ENCODE results near the gene FAM228A.
"Not testable (repeated sequence)": the region's sequence is repeated elsewhere in the genome, so short reads cannot be mapped to it uniquely, and the experiment has no call there.

The FAM228A gene

DNA sequence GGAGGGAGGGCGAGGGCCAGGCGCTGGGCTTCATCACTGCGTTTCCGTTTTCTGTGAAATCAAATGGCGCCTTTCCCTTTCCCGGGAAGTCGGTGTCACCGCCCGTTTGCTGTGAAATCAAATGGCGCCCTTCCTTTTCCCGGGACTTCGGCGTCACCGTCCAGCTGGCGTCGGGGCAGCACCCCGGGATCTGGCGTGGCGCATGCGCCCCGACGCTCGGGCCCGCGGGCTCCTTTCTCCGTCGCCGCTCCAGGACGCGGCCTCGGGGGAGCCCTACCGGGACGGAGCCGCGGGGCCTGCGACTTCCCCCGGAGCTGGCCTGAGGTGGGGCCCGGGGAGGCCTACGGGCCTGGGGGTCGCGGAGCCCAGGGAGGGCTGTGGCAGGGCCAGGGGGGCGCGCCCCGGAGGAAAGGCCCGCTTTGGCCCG is at the start of gene FAM228A:
Gene FAM228A, plus strand, starts transcription at position 203 of the 427 bp plus-strand sequence. CDS start 428 bp downstream, outside the sequence.
- DNase-seq (ENCODE audit: low read depth in 2 of 2) = no peak

DNA sequence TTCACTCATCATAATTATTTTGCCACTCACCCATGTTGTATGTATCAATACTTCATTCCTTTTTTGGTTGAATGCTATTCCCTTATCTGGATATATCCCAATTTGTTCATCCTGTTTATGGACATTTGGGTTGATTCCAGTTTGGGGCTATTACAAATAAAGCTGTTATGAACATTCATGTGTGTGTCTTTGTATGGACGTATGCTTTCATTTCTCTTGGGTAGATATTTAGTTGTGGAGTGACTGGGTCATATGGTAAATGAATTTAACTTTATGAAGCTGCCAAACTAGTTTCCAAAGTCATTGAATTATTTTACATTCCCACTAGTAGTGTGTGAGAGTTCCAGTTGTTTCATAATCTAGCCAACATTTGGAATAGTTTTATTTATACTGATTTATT is 48.9 kb upstream of the FAM228A start:
- no peak for DNase-seq (ENCODE audit: low read depth in 2 of 2)

DNA sequence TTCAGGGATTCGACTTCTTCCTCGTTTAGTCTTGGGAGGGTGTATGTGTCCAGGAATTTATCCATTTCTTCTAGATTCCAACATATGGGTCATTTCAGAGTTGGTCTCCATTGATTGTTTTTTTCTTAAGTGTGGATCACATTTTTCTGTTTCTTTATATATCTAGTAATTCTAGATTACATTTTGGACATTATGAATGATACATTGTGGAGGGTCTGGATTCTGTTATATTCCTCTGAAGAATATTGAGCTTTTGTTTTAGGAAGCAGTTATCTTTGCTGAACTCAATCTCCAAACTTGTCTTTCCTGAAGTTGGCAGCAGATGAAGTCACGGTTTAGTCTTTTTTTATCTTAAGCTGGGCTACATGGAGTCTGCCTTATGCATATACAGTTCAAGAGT is 42.3 kb upstream of the FAM228A start:
- DNase-seq (ENCODE audit: low read depth in 2 of 2) = no peak

DNA sequence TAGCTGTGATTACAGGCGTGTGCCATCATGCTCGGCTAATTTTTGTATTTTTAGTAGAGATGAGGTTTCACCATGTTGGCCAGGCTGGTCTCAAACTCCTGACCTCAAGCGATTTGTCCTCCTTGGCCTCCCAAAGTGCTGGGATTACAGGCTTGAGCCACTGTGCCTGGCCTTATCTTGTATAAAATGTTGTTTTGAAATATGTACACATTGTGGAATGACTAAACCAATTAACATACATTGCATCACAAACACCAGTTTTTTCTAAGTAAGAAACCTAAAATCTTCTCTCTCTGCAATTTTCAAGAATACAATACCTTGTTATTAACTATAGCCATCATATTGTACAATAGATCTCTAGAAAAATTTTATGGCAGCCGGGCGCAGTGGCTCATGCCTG is 34.5 kb upstream of the FAM228A start:
- not testable (repeated sequence) for DNase-seq (ENCODE audit: low read depth in 2 of 2)

DNA sequence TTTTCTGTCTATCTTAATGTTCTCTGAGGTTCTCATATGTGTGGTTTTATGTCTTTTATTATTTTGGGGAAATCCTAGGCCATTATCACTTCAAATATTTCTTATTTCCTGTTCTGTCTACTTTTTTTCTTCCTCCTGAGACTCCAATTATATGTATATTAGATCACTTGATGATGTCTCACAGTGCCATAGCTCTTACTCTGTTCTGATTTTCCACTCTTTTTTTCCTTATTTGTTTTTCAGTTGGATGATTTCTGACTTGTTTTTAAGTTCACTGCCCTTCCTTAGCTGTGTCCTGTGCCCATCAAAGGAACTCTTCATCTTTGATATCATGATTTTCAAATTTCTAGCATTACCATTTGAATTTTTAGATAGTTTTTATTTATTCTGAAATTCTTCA is 27.5 kb upstream of the FAM228A start:
- no peak for DNase-seq (ENCODE audit: low read depth in 2 of 2)

DNA sequence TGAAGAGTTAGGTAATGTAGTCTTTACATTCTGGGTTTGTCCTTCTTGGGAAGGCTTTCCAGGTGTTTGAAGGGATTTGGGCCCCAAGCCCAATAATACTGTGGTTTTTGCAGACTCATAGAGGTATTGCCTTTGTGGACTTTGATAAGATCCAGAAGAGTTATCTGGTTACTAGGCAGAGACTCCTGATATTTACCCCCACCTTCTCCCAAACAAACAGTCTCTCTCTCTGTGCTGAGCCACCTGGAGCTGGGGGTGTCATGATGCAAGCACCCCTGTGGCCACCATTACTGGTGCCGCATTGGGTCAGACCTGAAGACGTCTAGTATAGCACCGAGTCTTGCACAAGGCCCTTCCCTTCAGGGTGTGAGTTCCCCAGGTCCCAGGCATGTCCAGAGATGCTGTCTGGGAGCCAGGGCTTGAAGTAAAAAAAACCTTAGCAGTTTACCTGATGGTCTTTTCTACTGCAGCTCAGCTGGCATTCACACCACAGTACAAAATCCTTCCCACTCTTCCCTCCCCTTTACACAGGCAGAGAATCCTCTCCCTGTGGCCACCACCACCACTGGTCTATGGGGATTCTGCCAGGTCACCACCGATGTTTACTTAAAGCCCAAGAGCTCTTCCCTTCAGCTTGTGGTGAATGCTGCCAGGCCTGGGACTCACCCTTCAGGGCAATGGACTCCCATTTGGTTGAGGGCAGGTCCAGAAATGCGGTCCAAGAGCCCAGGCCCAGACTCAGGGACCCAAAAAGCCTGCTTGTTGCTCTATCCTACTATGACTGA is 22.2 kb upstream of the FAM228A start:
- no peak for DNase-seq (ENCODE audit: low read depth in 2 of 2)

DNA sequence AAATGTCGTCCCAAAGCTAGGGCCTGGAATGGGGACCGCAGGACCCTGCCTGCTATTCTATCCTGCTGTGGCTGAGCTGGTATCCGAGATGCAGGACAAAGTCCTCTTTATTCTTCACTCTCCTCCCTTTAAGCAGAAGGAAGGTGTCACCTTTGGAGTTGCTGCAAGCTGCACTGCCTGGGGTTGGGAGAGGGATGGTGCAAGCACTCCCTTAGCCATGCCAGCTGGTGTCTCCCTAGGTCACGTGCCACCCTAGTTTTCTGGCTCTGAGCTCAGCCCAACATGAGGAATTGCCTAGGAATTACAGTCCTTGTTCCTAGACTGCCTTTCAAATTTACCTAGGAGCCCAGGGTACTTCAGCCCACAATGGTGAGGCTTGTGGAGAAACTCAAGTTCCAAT is 21.4 kb upstream of the FAM228A start:
- no peak for DNase-seq (ENCODE audit: low read depth in 2 of 2)

DNA sequence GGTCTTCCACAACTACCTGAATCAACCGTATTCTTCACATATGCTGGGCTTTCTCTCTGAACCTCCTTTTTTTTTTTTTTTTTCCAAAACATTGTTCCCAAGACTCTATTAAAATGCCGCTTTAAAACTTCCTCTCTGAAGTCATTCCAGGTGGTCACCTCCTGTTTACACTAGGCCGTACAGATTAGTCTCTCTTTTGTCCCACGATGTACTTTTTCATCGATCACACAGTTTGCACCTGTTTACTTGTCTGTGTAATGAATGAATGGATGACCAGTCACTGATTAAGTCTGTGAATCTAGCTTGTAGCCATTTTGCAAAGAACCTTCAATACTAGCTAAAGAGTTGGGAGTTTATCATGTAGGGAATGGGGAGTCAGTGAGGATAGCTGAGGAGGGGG is 16.7 kb upstream of the FAM228A start:
- no peak for DNase-seq (ENCODE audit: low read depth in 2 of 2)

DNA sequence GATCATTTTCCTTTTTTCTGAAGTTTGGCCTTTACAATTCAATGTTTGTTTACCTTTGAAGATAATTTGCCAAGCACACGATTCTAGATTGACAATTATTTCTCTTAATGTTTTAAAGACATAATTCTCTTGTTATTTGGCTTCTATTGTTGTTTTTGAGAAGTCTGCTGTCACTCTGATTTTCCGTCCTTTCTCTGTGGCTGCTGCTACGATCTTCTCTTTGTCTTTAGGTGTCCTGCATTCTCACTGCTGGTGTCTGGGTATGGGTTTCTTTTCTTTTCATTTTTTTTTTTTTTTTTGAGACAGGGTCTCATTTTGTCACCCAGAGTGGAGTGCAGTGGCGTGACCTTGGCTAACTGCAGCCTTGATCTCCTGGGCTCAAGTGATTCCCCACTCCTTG is 15.1 kb upstream of the FAM228A start:
- DNase-seq (ENCODE audit: low read depth in 2 of 2) = no peak

DNA sequence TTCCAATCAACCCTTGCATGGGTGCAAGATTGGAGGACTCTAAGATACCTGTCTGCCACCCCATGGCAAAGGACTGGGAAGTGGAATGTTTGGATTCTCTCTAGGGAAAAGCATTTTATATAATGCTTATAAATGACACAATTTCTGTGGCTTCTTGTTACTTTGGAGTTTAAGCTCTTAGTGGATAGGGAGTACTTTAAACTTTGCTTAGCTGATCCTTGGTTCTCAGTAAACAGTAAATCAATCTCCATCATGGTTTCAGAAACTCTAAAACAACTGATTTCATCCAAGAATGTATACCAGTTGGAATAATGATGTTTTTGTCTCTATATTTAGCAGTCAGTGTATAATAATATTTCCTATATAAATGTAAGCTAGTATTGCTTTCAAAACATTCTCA is 14.1 kb upstream of the FAM228A start:
- DNase-seq (ENCODE audit: low read depth in 2 of 2) = no peak

DNA sequence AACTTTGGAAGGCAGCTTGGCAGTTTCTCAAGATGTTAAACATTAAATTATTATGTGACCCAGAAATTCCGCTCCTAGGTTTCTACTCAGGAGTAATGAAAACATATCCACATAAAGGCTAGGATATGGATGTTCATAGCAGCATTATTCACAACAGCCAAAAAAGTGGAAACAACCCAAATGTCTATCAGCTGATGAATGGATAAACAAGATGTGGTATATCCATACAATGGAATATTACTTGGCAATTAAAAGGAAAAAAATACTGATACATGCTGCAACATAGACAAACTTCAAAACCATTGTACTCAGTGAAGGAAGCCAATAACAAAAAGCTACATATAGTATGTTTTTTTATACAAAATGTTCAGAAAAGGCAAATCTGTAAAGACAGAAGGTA is 12.4 kb upstream of the FAM228A start:
- no peak for DNase-seq (ENCODE audit: low read depth in 2 of 2)

DNA sequence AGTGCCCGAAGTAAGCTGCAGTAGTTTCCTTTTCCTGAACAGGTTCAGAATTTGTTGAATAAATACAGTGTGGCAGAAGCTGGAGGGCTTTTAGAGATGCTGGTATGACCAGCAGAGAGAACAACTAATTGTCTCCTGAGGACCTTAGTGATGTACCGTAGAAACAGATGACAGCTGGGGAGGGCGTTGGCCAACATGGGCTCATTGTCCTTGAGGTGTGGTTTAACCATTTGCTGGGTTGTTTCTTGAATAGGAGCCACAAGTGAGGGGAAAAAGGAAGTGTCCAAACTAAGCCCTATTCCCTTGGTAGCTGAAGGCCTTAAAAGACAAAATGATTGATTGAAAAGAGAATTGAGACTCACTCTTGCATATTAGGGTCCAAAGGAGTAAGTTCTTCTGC is 11.7 kb upstream of the FAM228A start:
- DNase-seq (ENCODE audit: low read depth in 2 of 2) = no peak

DNA sequence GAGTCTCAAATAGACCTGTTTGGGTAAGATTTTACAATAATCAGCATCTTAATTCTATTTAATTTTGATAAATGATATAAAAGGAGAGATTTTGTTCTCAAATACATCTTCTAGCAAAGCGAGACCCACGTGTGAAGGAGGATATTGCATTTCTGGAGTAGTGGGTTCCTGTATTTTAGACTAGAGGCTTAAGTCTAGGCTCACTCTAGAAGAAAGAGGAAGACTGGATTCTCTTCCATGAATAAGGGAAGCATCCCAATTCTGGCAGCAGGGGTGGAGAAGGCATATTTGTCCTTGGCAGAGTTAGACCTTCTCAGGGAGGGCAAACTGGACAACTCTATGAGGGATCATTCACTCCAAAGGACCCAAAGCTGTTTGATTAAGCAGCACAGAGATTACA is 11.3 kb upstream of the FAM228A start:
- no peak for DNase-seq (ENCODE audit: low read depth in 2 of 2)

DNA sequence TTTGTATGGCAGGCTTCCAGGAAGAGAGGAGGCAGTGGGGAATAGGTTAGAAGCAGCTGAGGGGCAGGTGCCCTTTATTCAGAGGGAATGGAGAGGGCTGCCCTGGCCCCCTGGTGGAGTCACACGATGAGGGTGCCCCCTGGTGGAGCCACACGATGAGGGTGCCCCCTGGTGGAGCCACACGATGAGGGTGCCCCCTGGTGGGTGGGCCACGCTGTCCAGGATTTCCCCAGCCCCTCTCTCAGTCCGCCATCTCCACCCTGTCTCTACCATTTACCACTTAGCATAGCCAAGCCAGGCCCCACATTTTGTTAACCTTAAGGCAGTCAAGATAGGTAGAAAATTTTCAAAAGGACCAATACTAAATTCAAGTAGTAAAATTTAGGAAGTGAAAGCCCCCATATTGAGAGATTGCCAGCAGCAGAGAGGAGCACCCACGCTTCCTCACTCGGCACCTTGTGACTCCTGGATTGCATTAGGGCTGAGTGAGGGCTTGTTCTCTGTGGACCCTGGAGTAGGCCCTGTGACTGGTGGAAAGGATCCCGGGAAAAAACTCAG is 10.4 kb upstream of the FAM228A start:
- DNase-seq (ENCODE audit: low read depth in 2 of 2) = peak; percentile 13 to 18

DNA sequence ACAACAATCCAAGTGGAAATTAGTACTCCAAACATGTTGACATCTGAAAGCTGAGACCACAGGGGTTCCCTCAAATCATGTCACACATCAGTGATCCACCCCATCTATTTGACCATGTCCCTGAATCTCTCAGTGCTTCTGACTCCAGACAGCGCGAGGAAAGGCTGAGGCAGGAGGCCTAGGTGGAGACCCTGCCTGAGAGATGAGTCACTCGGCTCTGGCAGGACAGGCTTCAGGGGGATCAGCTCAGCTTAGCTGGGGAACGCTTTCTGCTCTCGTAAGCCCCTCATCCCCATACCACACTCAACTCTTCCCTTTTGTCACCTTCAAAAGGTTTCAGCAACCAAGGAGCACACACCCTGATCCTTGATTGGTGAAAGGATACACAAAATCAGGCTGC is 5.8 kb upstream of the FAM228A start:
- DNase-seq (ENCODE audit: low read depth in 2 of 2) = no peak

DNA sequence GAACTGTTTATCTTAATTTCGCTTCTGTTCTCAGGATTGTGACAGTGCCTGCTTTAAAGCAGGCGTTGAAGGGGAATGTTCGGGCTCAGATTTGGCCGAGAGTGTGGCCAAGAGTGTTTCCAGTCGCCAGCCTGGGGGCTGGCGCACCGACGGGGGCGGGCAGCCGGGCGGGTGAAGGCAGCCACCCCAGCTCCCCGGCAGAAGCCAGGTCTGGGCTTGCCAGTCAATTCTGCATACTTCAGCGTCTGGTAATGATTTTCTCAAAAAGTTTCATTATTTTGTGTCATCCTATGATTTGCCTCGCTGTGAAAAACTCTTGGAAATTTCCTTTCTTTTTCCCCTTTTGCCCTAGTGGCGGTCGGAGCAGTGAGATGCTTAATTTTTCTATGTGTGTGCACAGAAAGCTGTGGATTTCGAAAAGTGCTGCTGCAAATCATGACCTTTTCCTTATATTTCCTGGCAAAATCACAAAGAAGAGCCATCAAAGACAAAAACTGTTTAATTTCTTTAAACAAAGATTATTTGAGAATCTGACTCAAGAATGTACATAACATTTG is 856 bp downstream of the FAM228A start:
- no peak for DNase-seq (ENCODE audit: low read depth in 2 of 2)

DNA sequence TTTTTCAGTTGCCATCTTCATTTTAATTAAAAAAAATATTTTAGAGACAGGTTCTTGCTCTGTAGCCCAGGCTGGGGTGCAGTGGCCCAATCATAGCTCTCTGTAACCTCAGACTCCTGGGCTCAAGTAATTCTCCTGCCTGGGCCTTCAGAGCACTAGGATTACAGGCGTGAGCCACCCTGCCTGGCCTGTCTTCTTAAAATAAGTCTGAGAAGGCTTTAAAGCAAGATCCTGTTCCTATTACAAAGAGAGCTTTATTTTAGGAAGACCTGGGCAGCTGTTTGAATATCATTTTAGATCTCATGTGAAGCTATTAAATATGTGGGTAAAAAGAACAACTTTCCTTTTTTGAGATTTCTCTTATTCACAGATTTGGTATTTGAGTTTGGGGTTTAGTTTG is 1.5 kb downstream of the FAM228A start:
- no peak for DNase-seq (ENCODE audit: low read depth in 2 of 2)

DNA sequence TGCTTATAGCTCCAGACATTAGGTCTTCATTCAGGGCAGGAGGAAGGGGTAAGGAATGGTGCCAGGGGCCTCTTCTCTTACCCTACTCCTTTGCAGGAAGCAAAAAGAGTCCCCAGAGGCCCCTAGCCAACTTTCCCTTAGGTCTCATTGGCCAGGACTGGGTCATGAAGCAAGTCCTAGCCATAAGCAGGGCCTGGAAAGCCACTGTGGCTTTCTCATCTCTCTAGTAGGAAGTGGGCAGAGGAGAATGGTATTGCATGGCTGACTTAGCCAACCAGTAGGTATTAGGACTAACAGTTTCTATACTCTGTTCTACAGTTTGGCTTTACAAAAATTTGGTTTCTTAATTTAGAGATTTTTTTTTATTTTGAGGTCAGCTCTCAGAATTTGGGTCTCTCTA is 4.8 kb downstream of the FAM228A start:
- DNase-seq (ENCODE audit: low read depth in 2 of 2) = no peak

DNA sequence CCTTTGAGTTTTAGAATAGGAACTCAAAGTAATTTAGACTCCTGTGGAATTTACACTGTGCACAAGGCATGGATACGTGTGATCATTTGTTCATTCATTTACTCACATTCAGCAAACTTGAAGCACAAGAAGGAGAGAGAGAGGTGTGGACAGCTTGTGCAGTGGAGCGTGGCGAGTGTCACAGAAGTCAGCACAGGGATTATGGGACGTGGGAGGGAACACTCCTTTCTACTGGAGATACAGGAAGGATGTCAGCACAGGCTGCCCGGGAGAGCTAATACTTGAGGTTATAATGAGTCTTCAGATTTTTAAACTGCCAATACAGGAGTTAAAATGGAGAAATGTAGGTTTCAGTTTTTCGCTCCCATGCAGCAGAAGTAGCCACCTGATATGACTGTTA is 7.0 kb downstream of the FAM228A start:
- no peak for DNase-seq (ENCODE audit: low read depth in 2 of 2)

DNA sequence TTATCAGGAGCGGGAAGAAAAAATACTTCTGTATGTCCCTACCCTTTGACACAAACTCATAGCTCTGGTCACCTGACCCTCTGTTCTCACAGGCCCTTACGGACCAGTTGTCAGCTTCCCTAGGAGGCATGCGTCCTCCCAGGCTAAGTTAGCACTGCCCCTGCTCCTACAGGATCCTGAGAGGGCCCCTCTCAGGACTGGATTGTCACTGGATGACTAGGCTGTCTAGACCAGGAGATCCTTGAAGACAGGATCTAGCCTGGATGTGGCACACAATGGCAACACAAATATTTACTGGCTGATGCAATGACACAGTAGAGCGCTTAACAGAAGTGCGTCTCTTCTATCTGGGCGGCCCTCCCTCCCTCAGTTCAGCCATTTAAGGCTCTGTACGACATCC is 7.7 kb downstream of the FAM228A start:
- no peak for DNase-seq (ENCODE audit: low read depth in 2 of 2)

DNA sequence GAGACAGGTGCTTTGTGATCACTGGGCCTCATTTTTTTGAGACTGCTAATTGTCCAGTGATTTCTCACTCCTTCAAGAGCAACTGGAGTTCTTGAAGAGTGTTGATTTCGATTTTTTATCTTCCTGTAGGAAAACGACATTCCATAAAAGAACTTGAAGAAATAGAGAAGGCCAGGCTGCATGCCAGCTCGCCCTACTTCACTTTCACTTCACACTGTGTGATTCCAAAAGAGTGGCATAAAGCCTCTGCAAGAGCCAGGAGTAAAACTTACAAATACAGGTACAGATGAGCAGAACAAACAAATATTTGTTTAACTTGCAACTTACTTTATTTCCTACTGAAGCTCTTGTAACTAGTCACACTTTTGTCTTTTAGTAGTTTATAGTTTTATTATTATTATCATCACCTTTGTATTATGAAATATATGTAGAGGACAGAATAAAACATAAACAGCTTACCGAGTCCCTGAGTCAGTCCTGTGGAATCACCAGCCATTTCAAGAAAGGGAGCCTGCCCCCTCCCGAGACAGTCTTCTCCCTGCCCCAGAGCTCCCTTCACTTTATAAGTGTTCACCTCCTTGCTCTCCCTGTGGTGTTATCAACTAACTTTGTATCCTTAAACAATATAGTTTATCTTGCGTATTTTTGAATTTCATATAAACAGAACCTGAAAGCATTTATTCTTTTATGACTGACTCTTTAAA is 8.7 kb downstream of the FAM228A start:
- DNase-seq (ENCODE audit: low read depth in 2 of 2) = no peak

DNA sequence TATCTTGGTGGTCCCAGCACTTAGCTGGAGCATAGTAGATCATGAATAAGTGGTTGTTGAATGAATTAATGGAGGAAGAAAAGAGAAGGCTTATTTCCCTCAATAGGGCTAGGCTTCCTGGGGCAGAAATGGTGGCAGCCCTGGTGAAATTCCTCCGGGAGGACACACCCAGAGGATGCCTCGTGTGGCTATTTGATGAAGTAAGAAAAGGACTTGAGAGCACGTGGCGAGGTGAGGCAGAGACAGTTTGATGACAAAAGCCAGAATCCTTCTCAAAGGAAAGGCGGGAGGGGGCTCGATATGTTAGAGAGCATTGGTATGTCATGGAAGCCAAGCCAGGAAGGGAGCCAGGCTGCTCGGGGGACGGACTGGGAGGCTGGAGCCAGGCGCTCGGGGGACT is 14.7 kb downstream of the FAM228A start:
- no peak for DNase-seq (ENCODE audit: low read depth in 2 of 2)

DNA sequence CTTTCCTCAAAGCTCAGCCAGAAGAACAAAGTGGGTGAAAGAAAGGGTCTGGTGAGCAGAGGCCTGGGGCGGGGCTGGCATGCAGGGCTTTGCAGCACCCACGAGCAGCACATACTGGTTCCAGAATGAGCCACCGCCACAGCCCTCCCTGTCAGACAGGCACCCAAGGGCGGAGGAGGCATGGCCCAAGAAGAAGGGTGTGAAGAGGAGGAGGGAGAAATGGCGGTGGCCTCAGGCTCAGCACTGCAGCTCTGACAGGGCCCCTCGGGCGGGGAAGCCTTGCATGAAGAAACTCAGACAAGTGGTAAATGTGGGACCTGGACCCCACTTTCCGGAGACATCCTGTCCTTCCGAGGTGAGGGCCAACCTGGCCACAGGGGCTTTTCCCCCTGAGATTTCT is 15.7 kb downstream of the FAM228A start:
- DNase-seq (ENCODE audit: low read depth in 2 of 2) = no peak

Data from activated CD4-positive, alpha-beta T cell treated with anti-CD3 and anti-CD28 coated beads for 24 hours (primary cell).